ELR (cell line): ENCODE results near the gene ZNF608.
A peak's percentile ranks its signal among the peaks of the same experiment; 100 is the strongest.

Experiments
- DNase-seq: peaks from one replicate; pipeline ENCODE4 v3.0.0-alpha.2; 2015; ENCODE audit warnings: low read depth

The ZNF608 gene

GRCh38 chr5:124745928-124746915 lies at the start of gene ZNF608:
ZNF608 (minus strand) TSS chr5:124746639; CDS start chr5:124744989, 1,650 bp downstream.
- peak; percentile 28 for DNase-seq

- DNase-seq = no peak
Observed at GRCh38 chr5:124795829-124796228, 49.4 kb upstream of the ZNF608 start.

GRCh38 chr5:124790895-124791732 lies 44.7 kb upstream of the ZNF608 start:
- peak; percentile 4 for DNase-seq

- DNase-seq = no peak
Observed at GRCh38 chr5:124790301-124790894, 44.0 kb upstream of the ZNF608 start.

GRCh38 chr5:124789104-124789605 lies 42.7 kb upstream of the ZNF608 start:
- DNase-seq = no peak

GRCh38 chr5:124783794-124784193 lies 37.4 kb upstream of the ZNF608 start:
- DNase-seq = no peak

GRCh38 chr5:124783285-124783684 lies 36.8 kb upstream of the ZNF608 start:
- DNase-seq = no peak

GRCh38 chr5:124782262-124782661 lies 35.8 kb upstream of the ZNF608 start:
- no peak for DNase-seq

GRCh38 chr5:124780011-124780410 lies 33.6 kb upstream of the ZNF608 start:
- DNase-seq = no peak

GRCh38 chr5:124773315-124774311 lies 27.2 kb upstream of the ZNF608 start:
- DNase-seq = no peak

- no peak for DNase-seq
Observed at GRCh38 chr5:124772457-124773200, 26.2 kb upstream of the ZNF608 start.

- no peak for DNase-seq
Observed at GRCh38 chr5:124771761-124772160, 25.3 kb upstream of the ZNF608 start.

- DNase-seq = no peak
Observed at GRCh38 chr5:124764992-124765611, 18.7 kb upstream of the ZNF608 start.

- DNase-seq = no peak
Observed at GRCh38 chr5:124764585-124764984, 18.1 kb upstream of the ZNF608 start.

- DNase-seq = no peak
Observed at GRCh38 chr5:124761010-124761409, 14.6 kb upstream of the ZNF608 start.

- no peak for DNase-seq
Observed at GRCh38 chr5:124760608-124761007, 14.2 kb upstream of the ZNF608 start.

- DNase-seq = no peak
Observed at GRCh38 chr5:124755565-124755964, 9.1 kb upstream of the ZNF608 start.

- no peak for DNase-seq
Observed at GRCh38 chr5:124755041-124755440, 8.6 kb upstream of the ZNF608 start.

- DNase-seq = no peak
Observed at GRCh38 chr5:124754206-124754927, 7.9 kb upstream of the ZNF608 start.
